Progenitor cell of endocrine pancreas (in vitro differentiated cells): ENCODE measurements around the gene RIC8B. TPM values are rescaled to one million over a fixed set of nuclear protein-coding genes. Genes with fewer than 3 reads are reported as not detected.

Experiments used
- DNase-seq: peaks from one replicate; pipeline ENCODE4 v3.0.0; 2021; ENCODE audit warnings: low spot score; ENCODE audit not compliant: unreplicated experiment
- H3K27ac Mint-ChIP-seq: 2 replicates; pipeline ENCODE4 v1.8.0; 2021; ENCODE audit warnings: mild to moderate bottlenecking, moderate library complexity, mixed read lengths
- H3K27me3 Mint-ChIP-seq: 2 replicates; pipeline ENCODE4 v1.8.0; 2021; ENCODE audit warnings: mixed read lengths
- H3K36me3 Mint-ChIP-seq: 2 replicates; pipeline ENCODE4 v1.8.0; 2022; ENCODE audit warnings: mixed read lengths; ENCODE audit not compliant: insufficient read depth
- H3K4me1 Mint-ChIP-seq: 2 replicates; pipeline ENCODE4 v1.8.0; 2021; ENCODE audit warnings: low read depth, mixed read lengths
- H3K4me3 Mint-ChIP-seq: 2 replicates; pipeline ENCODE4 v1.8.0; 2021; ENCODE audit warnings: low read depth, mild to moderate bottlenecking, moderate library complexity, mixed read lengths
- H3K9me3 Mint-ChIP-seq: 2 replicates; pipeline ENCODE4 v1.8.0; 2021; ENCODE audit warnings: low read depth, mixed read lengths
- CTCF ChIP-seq: fragments of 200-600 bp; sonication (generic); IDR thresholded peaks from one replicate; pipeline ENCODE4 v1.5.0; 2021; ENCODE audit warnings: antibody characterized with exemption, mild to moderate bottlenecking; ENCODE audit not compliant: unreplicated experiment
- total RNA-seq: library from RNA; stranded (reverse); gene quantifications from 2 replicates; pipeline ENCODE4 v1.2.1, GENCODE V29; 2021

The RIC8B gene
- total RNA-seq, 1 donor from 2014 or later, result 24.7 TPM

DNA sequence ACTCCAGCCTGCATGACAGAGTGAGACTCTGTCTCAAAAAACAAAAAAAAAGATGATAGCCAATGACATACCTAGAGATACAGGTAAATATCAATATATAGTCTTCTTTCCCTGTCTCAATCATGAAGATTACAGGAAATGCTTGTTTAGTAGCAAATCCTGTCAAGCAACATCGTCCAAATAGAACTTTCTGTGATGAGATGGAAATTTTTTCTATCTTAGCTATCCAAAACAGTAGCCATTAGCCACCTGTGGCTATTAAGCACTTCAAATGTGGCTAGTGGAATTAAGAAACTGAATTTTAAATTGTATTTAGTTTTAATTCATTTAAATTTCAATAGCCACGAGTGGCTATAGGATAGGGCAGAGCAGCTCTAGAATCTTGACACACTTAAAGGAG, 33.2 kb upstream of the RIC8B start:
- Mint-ChIP-seq H3K4me3 (no peak overlapping the region), H3K27ac (no peak overlapping the region), H3K36me3 (no peaks in the 10 kb centered on the region), H3K4me1 (peaks cover 4% of the 10 kb centered on the region), H3K9me3 (no peaks in the 10 kb centered on the region), H3K27me3 (peaks cover 15% of the 10 kb centered on the region)
- DNase-seq, result no peak
- TF ChIP-seq CTCF, result no peak

GRCh38 chr12:106743270-106743988, 31.1 kb upstream of the RIC8B start:
- Mint-ChIP-seq H3K4me3 (no peak overlapping the region), H3K4me1 (peaks cover 4% of the 10 kb centered on the region), H3K27ac (no peak overlapping the region), H3K36me3 (no peaks in the 10 kb centered on the region), H3K9me3 (no peaks in the 10 kb centered on the region), H3K27me3 (peaks cover 12% of the 10 kb centered on the region)
- TF ChIP-seq CTCF, result no peak
- DNase-seq, result no peak

DNA sequence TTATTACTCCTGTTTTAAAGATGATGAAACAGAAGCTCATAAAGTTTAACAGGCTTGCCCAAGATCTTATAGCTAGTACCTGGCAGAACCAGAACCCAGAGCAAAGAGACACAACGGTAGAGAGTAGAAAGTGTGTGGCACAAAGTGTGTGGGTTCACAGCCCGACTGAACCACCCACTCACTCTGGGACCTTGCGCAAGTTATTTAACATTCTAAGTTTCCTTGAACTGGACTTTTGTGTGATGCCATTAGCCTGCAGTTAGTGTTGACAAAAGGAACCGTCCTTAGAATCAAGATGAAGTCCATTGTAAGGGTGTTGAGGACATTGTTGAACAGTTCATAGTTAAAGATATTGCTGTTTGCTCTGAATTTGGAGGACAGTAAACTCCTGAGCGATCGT, 29.9 kb upstream of the RIC8B start:
- no peak overlapping the region for H3K4me3 Mint-ChIP-seq
- no peaks in the 10 kb centered on the region for H3K36me3 Mint-ChIP-seq
- peaks cover 4% of the 10 kb centered on the region for H3K4me1 Mint-ChIP-seq
- TF ChIP-seq CTCF, result no peak
- H3K27ac Mint-ChIP-seq, result no peak overlapping the region
- no peaks in the 10 kb centered on the region for H3K9me3 Mint-ChIP-seq
- H3K27me3 Mint-ChIP-seq, result peaks cover 12% of the 10 kb centered on the region
- no peak for DNase-seq

GRCh38 chr12:106745181-106745745, 29.2 kb upstream of the RIC8B start:
- peaks cover 12% of the 10 kb centered on the region for H3K27me3 Mint-ChIP-seq
- H3K36me3 Mint-ChIP-seq, result no peaks in the 10 kb centered on the region
- H3K9me3 Mint-ChIP-seq, result no peaks in the 10 kb centered on the region
- no peak overlapping the region for H3K4me3 Mint-ChIP-seq
- TF ChIP-seq CTCF, result no peak
- H3K4me1 Mint-ChIP-seq, result peaks cover 4% of the 10 kb centered on the region
- no peak overlapping the region for H3K27ac Mint-ChIP-seq
- DNase-seq, result no peak

GRCh38 chr12:106747973-106748436, 26.5 kb upstream of the RIC8B start:
- Mint-ChIP-seq H3K4me3 (no peak overlapping the region), H3K9me3 (peaks cover 6% of the 10 kb centered on the region), H3K4me1 (peaks cover 2% of the 10 kb centered on the region), H3K27ac (no peak overlapping the region), H3K36me3 (no peaks in the 10 kb centered on the region), H3K27me3 (peaks cover 7% of the 10 kb centered on the region)
- no peak for TF ChIP-seq CTCF
- DNase-seq, result no peak
